Loucy (cell line): ENCODE results near the gene N4BP3.

Experiments used
- EZH2phosphoT487 ChIP-seq: fragments of 200-600 bp; IDR thresholded peaks from 2 replicates; pipeline ENCODE4 v1.6.1; 2018; ENCODE audit warnings: antibody characterized with exemption, mild to moderate bottlenecking, moderate library complexity, borderline replicate concordance
- TF ChIP-seq, protein P1 (sequence below): fragments of 200-600 bp; sonication (generic); conservative IDR thresholded peaks from 2 replicates; pipeline ENCODE4 v1.5.1; 2014; ENCODE audit warnings: mild to moderate bottlenecking, antibody characterized with exemption, low read length

DNA sequence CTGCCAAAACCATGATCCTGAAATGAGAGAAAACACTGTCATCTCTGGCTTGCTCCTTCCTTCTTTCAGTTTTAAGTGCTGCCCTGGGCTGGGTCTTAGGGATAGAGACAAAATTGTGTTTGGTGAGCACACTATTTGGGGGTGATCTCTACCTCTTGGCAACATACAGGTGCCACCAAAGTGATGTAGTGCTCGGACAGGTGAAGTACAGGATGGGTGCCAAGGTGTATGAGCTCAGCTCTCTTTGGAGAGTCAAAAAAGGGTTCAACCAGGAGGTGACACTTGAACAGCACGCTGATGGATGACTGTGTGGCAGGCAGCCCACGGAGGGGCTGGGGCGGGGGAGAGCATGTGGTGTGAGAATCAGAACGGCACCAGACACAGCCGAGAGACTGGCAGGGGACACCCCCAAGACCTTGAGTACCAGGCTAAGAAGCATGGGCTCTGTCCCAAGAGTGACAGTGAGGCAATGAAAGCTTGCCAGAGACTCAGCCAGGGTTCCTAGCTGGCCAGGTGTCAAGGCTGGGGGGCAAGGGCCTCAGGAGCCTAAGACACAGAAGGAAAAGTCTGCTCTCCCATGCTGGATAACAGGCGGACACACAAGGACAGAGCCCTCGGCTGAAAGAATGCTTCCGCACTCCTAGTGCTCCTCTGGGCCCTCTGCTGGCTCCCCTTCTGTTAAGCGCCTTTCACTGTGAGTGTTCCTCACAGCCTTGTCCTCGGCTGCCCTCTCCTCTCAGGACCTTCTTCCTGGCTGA lies 37.8 kb downstream of the N4BP3 start:
- TF ChIP-seq, protein P1, sequence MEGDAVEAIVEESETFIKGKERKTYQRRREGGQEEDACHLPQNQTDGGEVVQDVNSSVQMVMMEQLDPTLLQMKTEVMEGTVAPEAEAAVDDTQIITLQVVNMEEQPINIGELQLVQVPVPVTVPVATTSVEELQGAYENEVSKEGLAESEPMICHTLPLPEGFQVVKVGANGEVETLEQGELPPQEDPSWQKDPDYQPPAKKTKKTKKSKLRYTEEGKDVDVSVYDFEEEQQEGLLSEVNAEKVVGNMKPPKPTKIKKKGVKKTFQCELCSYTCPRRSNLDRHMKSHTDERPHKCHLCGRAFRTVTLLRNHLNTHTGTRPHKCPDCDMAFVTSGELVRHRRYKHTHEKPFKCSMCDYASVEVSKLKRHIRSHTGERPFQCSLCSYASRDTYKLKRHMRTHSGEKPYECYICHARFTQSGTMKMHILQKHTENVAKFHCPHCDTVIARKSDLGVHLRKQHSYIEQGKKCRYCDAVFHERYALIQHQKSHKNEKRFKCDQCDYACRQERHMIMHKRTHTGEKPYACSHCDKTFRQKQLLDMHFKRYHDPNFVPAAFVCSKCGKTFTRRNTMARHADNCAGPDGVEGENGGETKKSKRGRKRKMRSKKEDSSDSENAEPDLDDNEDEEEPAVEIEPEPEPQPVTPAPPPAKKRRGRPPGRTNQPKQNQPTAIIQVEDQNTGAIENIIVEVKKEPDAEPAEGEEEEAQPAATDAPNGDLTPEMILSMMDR, result no peak
- no peak for TF ChIP-seq EZH2phosphoT487
